Muscle of arm (tissue), 12 donors: ENCODE results near the gene VIPR1. TPM values are rescaled to one million over a fixed set of nuclear protein-coding genes. Genes with fewer than 3 reads are reported as not detected.
"Not testable (repeated sequence)": the region's sequence is repeated elsewhere in the genome, so short reads cannot be mapped to it uniquely, and the experiment has no call there.

Experiments
- DNase-seq: peaks from one replicate; pipeline ENCODE4 v3.0.0-alpha.2; 2013
- polyA plus RNA-seq, 12 donors: library from polyadenylated mRNA; unstranded; fragments of 120-200 nt; gene quantifications; one replicate each; pipeline ENCODE4 v1.2.1, GENCODE V29; 2013; ENCODE audit not compliant: insufficient read length in 12 of 12

Gene VIPR1
- polyA plus RNA-seq, 12 donors = 0.64 to 15.6 (median 1.3) TPM; not detected in 1

DNA sequence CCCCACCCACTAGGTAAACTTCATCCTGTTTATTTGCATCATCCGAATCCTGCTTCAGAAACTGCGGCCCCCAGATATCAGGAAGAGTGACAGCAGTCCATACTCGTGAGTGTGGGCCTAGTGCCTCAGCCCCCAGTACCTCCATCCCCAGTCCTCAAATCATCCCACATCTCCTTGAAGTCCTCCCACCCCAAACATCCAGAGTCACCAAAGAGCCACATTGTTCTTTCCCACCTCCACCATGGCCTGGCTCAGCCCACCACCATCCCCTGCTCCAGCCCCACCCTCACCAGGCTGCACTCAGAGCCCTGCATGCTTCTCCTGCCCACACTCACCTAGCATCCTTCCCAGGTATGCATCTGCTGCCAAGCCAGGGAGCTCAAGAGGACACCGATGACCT lies 29.8 kb downstream of the VIPR1 start:
- no peak for DNase-seq

DNA sequence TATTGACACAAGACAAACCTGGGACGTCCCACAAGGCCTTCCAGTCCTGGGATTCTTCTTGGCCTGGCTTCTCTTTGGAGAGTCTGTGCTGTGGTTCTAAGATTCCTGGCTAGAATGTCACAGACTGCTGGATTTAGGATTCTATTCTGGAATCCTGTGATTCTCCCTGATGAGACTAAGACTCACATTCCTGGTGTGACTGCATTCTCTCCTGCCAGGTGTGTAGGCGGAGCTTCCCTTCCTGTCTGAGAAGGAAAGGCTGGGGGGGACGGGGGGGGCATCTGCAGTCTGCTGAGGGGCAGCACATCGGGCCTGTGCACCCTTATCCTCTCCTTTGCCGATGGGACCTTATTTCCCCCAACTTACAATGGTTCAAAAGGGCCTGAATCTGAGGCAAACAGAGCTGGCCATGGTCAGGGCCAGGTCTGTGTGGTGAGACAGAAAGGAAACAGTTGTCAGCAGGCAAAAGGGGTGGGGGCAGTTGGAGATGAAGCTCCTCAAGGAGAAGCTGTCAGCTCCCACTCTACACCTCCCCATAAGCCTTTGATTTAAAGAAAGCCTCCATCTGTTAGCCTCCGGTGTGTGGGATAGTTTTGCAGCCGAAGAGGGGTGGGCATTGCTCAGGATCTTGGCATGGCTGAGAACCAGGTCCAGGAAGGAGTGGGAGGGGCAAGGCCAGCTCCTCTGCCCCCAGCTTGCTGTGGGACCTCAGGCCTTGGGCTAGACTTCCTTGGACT lies 30.9 kb downstream of the VIPR1 start:
- no peak for DNase-seq

DNA sequence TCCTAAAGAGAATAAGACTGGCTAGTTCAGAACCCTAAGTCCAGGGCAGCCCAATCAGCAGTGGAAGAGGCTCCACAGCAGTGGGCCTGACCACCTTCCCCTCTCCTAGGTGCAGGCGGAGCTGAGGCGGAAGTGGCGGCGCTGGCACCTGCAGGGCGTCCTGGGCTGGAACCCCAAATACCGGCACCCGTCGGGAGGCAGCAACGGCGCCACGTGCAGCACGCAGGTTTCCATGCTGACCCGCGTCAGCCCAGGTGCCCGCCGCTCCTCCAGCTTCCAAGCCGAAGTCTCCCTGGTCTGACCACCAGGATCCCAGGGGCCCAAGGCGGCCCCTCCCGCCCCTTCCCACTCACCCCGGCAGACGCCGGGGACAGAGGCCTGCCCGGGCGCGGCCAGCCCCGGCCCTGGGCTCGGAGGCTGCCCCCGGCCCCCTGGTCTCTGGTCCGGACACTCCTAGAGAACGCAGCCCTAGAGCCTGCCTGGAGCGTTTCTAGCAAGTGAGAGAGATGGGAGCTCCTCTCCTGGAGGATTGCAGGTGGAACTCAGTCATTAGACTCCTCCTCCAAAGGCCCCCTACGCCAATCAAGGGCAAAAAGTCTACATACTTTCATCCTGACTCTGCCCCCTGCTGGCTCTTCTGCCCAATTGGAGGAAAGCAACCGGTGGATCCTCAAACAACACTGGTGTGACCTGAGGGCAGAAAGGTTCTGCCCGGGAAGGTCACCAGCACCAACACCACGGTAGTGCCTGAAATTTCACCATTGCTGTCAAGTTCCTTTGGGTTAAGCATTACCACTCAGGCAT lies 33.7 kb downstream of the VIPR1 start:
- DNase-seq = no peak

DNA sequence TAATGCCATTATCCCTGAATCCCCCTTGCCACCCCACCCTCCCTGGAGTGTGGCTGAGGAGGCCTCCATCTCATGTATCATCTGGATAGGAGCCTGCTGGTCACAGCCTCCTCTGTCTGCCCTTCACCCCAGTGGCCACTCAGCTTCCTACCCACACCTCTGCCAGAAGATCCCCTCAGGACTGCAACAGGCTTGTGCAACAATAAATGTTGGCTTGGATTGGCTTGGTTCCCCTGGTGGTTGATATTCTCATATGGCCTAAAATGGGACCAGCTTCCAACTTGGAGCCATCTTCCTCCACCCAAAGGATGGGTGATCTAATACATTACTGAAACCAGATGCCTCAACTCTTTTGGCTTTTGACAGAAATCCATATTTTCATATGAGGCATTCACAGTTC lies 34.9 kb downstream of the VIPR1 start:
- no peak for DNase-seq

DNA sequence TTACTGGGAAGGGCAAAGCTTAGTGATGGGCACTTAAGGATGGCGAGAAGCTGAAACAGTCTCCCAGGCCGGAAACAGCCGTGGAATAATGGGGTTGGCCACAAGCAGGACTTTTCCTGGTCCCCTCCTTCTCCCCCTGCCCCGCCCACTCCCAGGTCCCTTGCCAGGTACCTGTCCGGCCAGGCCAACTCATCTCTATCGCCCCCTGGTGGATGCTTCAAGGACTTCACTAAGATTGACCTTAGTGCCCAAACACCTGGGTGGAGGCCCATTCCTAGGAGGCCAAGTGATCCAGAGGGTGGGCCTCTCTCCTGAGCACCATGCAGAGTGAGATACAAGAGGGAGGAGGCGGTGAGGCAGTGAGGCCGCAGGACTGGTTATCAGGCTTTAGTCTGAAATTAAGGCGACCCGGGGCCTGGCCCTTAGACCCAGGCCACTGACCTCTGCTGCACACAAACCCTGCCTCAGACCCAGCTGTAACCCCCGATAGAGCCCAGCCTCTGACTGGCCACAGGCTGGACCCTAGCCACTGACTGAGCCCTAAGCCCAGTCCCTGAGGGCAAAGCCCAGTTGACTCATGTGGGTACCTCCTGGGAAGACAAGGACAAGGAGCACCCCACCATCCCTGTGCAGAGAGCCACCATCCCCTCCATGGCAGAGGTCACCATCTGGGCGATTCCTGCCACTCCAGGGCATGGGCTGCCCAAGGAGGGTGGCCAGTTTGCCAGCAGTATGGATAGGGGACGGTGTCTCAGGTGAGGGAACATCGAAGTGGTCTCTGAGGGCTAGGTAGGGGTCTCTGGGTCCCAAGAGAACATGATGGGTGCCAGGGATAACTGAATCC lies 37.6 kb downstream of the VIPR1 start:
- no peak for DNase-seq

DNA sequence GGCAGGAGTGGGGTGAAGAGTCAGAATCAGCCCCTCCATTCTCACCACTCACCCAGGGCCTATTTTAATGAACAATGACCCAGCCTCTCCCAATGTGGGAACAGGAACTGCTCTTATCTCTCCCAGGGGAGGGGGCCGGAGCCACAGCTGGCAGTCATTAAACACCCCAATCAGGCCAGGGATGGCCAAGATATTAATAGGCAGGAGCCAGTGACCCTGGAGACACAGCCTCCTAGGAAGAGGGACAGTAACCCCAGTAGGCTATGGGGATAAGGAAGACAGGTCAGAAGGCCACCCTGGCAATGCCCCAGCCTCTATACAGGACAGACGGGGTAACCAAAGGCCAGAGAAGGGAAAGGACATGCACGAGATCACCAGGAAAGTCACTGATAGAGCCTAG lies 38.6 kb downstream of the VIPR1 start:
- no peak for DNase-seq

DNA sequence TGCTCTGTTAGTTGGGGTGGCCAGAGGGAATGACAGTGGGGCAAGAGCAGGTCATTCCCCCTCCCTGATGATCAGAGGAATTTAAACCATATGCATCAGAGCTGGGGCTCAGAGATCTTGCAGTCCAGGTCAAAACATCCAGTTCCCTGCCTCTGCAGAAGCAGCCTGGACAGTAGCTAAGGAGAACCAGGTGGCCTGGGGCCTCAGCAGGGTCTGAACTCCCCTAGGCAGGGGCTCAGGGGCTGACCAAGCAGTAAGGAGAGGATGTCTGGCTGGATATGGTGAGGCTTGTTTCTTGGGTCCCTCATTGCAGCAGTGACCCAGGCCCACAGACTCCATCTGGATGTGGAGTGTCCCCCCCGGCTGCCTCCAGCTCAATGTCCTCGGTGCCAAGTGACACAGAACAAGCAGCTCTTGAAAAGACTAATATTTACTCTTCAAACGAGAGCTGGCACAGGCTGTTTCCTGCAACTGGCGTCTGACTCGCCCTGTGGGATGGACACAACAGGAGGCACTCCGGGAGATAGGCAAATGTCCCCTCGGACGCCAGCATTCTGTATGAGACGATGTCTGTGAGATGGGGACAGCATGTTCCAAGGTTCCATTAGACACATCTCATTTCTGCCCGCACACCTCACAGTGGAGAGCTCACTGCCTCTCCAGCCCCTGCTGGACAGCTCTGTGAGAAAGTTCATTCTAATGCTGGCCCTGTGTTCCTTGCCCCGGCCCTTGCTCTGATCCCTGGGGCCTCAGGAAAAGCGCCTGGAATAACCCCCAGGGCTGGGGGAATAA lies 42.2 kb downstream of the VIPR1 start:
- DNase-seq = no peak

DNA sequence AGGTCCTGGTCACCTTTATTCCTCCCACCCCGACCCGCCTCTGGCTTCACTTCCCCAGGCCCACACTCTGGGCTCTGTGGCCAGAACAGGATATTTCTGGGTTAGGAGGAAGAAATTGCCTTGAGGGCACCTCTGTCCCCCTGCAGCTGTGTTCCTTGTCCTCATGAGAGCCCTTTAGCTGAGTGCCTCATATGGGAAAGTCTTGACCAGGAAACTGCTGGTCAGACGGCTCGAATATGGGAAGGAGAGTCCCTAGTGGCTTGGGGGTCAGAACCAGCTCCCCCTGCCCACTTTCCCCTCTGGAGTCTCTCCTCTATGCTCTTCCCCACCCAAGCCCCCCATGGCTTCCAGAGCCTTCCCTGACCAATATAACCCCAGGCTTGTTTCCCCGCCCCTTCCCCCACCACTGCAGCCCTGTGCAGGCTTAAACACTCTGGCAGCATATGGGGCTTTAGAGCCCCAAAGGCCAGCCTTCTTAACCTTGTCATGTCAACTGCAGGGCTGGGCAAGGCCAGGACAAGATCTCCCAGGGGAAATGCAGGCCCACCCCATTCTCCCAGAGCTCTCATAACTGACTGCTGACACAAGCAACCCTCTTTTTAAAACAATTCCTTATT lies 42.9 kb downstream of the VIPR1 start:
- DNase-seq = no peak

DNA sequence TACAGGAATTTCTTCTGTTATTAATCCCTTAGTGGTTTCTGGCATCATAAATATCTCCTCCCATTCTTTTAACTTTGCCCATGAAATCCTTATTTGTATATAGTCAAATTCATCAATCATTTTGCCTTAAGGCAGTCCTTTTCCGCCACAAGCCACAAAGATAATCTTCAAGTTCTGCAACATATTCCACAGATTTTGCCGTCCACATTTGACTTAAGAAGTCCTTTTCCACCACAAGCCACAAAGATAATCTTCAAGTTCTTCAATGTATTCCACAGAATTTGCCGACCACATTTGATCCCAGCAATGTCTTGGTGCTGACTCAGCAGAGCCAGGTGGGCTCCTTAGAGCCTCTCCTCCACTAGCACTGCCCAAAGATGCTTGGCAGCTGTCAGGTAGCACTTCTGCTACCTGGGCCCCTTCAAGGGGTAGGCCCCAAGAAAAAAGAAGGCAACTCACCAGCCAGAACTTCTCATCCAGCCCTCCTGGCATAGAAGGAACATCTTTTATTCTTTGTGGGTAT lies 44.3 kb downstream of the VIPR1 start:
- DNase-seq = no peak

DNA sequence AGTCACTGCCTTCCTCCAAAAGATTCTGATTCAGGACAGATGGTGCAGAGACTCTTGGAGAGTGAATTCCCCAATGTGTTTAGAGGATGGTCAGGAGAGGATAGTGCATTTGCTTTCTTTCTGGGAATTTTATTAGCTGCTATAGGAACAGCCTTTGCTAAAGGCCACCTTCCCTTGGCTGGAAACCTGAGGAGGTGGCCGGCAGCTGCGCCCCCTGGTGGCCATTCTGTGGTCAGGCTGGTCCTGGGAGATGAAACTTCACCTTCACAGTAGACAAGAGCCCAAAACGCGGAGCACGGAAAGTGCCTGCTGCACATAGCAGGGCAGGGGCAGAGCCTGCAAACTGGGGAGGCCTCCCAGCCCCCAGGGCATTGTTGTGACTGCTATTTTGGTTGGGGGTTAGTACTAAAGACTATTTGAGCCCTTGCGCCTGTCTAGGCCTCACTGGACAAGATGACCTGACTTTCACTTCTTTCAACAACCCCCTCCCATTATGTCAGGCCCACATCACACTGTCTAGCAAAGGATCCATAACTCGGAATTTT lies 45.0 kb downstream of the VIPR1 start:
- peak; percentile 58 for DNase-seq

DNA sequence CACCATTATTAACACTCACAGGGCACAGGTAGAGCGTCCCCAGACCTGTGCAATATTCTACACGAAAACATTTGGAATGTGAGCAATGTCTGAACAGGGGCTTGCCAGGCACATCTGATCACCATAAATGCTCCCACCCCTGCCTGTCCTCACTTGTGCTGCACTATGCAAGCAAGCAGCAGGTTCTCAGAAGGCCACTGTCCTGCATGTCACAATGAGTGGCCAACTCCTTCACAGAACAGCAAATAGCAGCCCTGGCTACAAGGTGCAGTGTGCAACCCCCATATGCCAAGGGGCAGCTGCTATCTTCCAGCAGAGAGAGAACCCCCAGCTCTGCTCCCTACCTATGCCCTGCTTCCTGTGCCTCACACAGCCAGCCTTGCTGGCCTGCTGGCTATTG lies 46.7 kb downstream of the VIPR1 start:
- DNase-seq = no peak

DNA sequence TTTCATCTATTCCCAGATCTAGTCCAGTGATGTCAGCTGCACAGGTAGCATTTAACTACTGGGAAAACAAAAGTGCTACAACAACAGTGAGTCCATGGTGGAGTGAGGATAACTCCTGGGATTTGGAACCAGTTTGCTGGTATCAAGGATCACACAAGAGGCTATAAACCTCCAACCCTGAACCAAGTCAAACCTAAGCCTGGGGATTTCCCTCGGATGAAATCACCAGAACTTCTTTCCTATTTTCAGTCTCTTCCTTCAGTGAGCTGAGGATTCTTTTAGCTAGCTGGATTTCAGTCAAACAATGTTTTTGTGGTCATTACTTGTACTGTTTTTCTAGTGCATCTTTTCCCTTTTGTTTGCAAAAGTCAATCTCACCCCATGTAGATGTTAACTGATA lies 47.8 kb downstream of the VIPR1 start:
- no peak for DNase-seq

DNA sequence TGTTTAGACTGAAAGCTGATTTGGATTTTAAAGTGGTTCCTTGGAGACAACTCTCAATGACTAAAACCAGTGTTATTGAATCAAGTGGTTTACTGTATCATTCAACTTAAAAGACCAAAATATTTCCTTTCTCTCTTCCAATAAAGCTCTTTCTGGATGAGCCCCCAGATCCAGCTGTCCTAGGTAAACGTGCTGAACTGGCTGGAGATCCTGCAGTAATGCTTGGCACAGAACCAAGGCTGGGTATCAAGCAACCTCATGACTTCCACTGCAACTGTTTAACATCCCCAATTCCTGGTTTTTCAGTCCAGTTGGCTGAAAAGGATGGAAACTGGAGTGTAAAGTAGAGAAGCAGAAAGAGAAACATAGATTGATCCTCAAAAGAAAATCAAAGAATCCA lies 50.4 kb downstream of the VIPR1 start:
- DNase-seq = no peak

DNA sequence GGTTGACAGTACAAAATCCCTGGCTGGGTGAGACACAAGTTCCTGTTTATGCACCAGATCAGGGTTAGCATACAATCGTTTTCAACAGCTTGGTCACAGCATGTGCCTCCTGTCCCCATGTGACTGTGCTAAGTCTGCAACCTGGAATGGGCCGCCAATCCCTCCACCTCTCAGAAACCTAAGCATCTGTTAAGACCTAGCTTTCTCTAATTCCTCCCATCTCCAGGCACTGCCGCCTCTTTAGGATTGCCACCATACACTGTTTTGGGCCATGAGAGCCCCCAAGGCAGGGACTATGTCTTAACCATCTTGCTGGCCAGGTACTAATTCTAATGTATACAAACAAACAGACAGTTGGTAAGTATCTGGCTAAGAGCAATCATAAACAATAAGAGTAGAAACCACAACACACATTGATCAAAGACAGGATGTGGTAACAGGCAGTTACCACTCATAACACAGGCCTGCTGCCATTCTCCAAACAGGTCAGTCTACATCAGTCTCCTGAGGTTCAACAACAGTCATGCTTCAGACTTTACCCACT lies 53.7 kb downstream of the VIPR1 start:
- DNase-seq = no peak

DNA sequence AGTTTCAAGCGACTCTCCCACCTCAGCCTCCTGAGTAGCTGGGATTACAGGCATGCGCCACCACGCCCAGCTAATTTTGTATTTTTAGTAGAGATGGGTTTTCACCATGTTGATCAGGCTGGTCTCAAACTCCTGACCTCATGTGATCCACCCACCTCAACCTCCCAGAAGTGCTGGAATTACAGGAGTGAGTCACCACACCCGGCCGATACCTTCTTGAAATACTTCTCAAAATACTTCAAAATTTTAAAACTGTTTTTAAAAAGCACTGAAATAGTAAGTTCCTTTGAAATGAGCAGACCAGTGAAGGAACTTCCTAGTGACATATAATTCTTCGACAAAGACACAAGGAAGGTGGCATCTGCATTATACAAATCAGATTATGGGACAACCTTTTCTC lies 54.4 kb downstream of the VIPR1 start:
- DNase-seq = not testable (repeated sequence)

DNA sequence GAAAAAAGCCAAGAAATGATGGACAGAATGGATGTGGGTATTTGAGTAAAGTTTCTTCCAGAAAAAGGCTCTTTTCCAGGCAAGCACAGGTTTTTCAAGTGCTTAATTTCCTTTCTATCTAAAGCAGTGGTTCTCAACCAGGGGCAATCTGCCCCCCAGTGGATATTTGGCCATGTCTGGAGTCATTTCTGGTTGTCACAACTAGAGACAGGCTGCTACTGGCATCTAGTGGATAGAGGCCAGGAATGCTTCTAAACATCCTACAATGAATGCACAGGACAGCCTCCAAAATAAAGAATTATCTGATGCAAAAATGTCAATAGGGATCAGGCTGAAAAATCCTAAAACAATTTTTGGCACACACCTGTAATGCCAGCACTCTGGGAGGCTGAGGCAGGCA lies 55.4 kb downstream of the VIPR1 start:
- DNase-seq = no peak

DNA sequence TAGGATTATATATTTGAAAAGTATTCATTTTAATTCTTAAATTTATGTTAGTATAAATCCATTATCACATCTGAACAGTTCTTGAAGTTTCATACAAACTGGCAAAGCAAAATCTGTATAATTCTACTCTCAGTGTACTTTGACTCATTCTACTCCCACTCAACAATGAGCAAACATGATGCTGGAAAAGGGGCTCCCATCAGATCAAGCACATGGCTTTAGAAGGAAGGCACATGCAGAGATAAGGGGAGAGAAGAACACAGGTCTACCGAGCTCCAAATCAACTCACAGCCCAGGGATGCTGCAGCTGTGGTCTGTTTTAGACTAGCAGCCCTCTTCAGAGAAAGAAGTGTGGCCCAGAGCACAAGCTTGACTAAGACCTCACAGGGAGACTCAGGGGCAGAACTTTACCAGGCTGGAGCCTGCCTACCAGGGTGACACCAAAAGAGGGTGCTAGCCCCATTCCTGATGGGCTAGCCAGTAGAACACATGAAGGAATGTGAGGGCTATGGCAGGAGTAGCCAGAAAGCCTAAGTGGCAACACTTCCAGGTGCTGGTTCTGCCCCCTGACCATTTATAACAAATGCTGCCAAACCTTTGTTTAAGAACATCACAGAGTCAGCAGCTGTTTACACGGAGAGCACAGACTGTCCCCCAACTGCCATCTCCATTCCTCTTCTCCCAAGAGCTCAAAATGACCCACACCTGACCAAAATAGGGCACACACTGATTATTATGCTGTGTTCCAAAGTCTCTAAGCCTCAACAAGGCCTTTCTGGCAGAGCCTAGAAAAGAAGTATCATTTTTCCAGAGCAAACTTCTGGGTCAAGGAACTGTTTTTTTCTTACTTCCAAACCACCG lies 59.8 kb downstream of the VIPR1 start:
- no peak for DNase-seq

DNA sequence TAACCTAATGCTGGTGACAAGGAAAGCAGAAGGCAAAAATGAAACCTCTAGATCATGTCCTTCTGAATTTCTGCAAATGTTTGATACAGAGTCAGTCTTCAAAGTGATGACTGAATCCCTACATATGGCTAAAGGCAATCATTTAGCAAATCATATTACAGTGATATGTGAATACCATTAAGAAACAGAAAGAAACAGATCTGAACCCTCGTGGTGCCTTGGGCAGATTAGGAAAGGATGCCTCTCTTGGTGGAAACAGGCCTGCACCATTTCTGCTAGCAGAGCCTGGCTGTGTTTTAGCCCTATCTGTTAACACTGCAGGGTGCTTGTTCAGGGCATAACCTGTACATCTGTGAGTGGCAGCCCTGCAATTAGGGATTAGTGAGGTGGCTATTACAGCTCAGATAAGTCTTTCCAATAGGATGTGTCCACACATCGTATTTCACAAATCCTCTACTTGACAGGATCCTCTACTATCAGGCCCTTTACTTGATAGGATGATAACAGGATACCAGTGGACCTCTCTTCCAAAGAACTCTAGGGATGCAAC lies 67.2 kb downstream of the VIPR1 start:
- DNase-seq = no peak

DNA sequence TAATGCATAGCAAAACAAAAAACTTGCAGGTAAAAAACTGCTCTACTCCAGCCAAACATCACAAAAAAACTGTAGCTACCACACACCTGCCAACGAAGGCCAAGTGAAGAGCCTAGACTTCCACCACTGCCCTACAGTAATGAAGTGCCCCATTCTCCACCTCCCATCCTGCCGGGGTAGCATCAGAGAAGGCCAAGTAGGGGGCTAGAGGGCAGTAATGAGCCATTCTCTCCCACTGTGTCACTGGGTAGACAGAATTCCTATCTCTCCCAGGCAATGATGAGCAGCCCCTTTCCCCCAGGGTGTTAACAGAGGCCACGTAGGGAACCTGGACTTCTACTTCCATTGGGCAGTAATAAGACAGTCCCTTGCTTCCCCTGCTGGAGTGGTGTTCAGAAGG lies 69.8 kb downstream of the VIPR1 start:
- DNase-seq = no peak
